ENCODE data around the gene PRAC1.

The PRAC1 gene

DNA sequence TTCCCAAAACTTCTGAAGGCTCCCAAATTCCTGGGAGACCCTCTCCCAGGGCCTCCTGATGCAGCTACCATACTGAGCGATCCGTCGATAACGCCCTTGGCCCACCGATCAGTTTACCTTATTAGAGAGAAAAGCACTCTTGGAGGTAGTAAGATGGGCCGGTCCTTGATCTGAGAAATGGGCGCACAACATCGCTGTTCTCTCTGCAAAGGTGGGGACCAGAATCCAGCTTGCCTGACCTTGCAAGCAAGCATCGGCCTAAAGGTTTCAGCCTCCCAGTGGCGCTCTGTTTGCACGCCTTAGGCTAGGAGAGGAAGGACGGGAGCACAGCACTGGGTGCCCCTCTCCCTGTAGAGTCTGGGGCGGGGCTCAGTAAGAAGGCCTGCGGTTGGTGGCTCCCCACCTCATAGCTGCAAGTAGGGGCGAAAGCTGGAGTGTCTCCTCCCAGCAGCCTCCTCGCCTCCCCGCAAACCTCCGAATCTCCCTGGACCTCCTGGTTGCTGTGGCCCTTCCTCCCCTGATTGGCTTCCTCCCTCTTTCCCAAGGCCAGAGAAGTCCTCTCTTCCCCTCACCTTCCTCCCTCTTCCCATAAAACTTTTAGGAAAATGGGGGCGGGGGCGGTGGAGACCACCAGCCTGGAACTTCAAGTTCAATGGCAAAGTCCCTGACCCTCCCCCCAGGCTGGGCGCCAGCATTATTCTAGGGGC lies at the start of gene PRAC1:
TSS of gene PRAC1 (minus strand) at position 318 of the 707 bp plus-strand sequence. CDS start at position 192, 126 bp downstream.
- no peak within 1 kb of the TSS for H3K4me3 ChIP-seq (replicated peaks; ENCODE audit: low read depth, low read length)
- TF ChIP-seq, protein P1, sequence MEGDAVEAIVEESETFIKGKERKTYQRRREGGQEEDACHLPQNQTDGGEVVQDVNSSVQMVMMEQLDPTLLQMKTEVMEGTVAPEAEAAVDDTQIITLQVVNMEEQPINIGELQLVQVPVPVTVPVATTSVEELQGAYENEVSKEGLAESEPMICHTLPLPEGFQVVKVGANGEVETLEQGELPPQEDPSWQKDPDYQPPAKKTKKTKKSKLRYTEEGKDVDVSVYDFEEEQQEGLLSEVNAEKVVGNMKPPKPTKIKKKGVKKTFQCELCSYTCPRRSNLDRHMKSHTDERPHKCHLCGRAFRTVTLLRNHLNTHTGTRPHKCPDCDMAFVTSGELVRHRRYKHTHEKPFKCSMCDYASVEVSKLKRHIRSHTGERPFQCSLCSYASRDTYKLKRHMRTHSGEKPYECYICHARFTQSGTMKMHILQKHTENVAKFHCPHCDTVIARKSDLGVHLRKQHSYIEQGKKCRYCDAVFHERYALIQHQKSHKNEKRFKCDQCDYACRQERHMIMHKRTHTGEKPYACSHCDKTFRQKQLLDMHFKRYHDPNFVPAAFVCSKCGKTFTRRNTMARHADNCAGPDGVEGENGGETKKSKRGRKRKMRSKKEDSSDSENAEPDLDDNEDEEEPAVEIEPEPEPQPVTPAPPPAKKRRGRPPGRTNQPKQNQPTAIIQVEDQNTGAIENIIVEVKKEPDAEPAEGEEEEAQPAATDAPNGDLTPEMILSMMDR (IDR thresholded peaks at IDR 0.05; ENCODE audit: low read length, missing control alignments) = no peak
- DNase-seq (ENCODE audit: low read depth) = no peak

DNA sequence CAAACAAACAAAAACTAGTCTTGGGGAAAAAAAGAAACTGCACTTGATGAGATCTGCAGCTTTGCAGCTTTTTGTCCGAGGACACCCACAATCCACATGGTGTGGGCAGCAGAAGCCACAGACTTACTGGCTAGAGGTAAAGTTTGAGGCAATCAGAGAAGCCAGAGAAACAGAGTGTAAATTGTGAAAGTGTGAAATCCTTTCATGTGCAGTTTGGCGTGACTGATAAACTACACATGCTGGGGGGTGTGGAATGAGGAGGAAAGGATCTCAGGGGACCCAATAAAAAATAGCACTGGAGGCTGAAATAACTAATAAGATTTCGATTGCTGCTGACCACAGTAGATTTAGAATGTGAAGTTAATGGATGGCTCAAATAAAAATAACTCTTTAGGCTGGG lies 48.6 kb upstream of the PRAC1 start:
- no peak overlapping the region for H3K4me3 ChIP-seq (replicated peaks; ENCODE audit: low read depth, low read length)
- DNase-seq (ENCODE audit: low read depth) = no peak
- TF ChIP-seq, protein P1 (IDR thresholded peaks at IDR 0.05; ENCODE audit: low read length, missing control alignments) = no peak

DNA sequence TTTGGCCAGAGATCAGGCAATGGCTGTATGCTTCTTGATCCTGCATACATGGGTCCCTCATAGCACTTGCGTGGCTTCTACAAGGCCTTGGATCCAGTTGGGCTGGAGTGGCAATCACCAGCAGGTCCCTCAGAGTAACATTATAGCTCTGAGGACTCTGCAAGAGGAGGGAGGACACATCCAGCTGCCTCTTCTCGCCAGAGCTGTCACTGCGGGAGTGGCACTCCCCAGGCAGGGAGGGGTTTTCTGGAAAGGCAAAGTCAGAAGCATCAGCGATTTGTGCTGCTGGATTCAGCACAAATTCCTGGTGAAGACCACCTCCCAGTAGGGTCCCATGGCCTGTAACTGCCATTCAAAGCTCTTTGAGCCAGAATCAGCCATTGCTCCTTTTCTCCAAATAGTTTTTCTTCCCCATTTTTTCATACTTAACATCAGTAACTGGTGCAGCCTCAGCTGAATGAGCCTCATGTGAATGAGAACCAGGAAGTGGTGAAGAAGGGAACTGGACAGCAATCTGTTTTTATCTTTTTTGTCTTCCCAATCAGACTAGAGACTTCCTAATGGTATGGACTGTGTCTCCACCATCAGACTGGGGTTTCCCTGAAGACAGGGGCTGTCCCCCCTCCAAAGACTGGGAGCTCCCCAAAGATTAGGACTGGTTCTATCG lies 46.8 kb upstream of the PRAC1 start:
- TF ChIP-seq, protein P1 (IDR thresholded peaks at IDR 0.05; ENCODE audit: low read length, missing control alignments) = no peak
- DNase-seq (ENCODE audit: low read depth) = no peak
- H3K4me3 ChIP-seq (replicated peaks; ENCODE audit: low read depth, low read length) = no peak overlapping the region

DNA sequence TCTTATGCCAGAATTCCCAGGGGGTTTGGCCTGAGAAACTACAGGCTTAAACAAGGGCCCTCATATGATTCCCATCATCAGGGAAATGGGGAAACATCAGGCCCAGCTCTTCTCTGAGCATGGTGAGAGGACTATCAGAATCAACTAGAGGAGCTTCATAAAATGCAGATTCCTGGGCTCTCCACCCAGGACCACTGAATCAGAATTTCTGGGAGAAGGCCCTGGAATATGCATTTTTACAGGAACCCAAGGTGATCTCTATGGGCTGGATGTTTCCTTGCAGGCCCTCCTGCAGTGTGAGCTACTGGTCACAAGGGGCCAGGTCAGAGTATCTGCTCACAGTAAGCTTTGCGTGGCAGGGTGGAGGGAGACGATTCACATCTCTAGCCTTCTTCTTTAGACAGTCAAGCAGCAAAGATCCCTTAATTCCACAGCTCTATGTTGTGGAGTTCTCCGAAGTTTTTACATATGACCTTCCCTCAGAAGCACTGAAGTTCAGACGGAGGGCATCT lies 45.0 kb upstream of the PRAC1 start:
- H3K4me3 ChIP-seq (replicated peaks; ENCODE audit: low read depth, low read length) = no peak overlapping the region
- TF ChIP-seq, protein P1 (IDR thresholded peaks at IDR 0.05; ENCODE audit: low read length, missing control alignments) = no peak
- DNase-seq (ENCODE audit: low read depth) = no peak

DNA sequence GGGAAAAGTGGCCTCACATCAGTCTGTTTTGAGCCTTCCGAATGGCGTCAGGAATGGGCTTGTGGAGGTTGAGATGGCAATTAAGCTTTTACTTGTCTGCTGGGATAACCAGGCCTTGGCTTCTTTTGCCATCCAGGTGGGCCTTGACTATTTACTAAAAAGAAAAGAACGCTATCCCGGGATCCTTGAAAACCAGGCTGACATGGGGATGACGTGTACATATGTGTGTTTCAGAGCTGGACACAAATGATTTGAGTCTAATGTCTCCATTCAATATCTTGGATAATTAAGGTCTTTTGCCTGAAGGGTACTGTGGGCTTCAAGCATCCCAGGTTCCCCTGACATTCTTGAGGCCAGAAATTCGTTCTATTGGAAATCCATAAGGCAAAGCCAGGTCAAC lies 38.8 kb upstream of the PRAC1 start:
- TF ChIP-seq, protein P1 (IDR thresholded peaks at IDR 0.05; ENCODE audit: low read length, missing control alignments) = no peak
- DNase-seq (ENCODE audit: low read depth) = no peak
- no peak overlapping the region for H3K4me3 ChIP-seq (replicated peaks; ENCODE audit: low read depth, low read length)

DNA sequence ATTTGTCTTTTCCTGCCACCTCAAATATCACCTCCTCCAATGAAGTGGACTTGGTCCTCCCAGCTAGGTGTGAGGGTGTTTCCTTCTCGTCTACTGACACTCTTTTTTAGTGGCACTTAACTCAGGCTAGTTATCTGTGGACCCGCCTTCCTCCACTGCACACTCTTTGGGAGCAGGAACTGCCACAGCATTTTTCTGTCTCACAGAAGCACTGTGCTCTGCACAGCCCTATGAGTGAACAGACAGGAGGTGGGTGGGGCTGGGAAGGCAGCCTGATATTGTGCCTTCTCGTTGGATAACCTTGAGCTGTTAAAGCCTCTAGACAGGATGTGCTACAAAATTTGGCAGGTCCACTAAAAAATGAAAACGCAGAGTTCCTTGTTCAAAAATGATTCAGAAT lies 38.1 kb upstream of the PRAC1 start:
- no peak for DNase-seq (ENCODE audit: low read depth)
- H3K4me3 ChIP-seq (replicated peaks; ENCODE audit: low read depth, low read length) = no peak overlapping the region
- TF ChIP-seq, protein P1 (IDR thresholded peaks at IDR 0.05; ENCODE audit: low read length, missing control alignments) = no peak
